ENCODE data around the gene BCL10.

Gene BCL10

DNA sequence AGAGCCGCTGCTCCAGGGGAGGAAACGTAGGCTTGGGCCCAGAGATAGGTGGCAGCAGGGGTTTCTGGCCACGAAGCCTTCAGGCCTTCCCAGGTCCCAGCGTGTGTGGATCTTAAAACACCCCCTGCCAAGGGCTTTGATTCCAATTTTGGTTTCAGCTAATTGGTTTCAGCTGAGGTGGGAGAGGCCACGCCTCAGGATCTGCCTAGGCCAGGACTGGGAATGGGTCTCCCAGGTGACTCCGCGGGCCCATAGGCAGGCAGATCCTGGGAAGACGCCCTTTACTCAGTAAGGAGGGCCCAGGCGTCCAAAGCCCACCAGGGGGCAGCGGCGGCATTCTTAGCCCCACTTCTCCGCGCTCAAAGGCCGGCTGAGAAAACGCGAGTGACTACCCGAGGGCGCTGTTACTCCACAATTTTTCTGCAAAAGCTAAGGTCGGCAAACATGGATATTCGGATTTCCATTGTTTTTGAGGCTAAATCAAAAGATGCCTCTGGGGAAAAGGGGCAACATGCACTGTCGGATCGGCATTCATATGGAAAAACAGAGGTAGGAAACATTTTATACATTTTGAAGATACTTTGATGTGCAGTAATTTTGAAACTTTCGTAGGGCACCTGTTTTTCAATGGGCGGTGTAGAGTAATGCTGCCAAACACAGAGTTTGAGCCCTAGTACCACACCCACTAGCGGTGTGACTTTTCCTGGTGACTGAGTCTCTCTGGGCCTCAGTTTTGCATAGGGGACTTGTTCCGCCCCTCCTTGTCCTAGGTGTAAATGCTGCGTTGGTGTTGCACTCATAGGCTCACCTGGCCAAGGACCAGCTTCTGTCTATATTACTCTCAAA, 31.8 kb upstream of the BCL10 start:
- Histone ChIP-seq H3K27me3 (ENCODE audit: insufficient read depth, low read length, poor library complexity) (peaks cover 10% of the 10 kb centered on the region), H4K20me1 (ENCODE audit: insufficient read depth, low read length) (no peaks in the 10 kb centered on the region), H3K9ac (ENCODE audit: low read depth, low read length) (no peak overlapping the region), H3K27ac (ENCODE audit: low read length) (no peak overlapping the region), H3K4me3 (ENCODE audit: low read depth in 1 of 2, low read length in 2 of 2) (no peak overlapping the region), H2AFZ (ENCODE audit: low read depth, low read length) (no peak overlapping the region), H3K36me3 (ENCODE audit: insufficient read depth, low read length) (no peaks in the 10 kb centered on the region), H3K4me1 (ENCODE audit: insufficient read depth, low read length) (no peaks in the 10 kb centered on the region), H3K4me2 (ENCODE audit: insufficient read depth, low read length) (no peak overlapping the region; the same call in 1 of the 2 replicates), H3K9me3 (ENCODE audit: insufficient read depth, low read length, severe bottlenecking) (no peaks in the 10 kb centered on the region), H3K79me2 (ENCODE audit: insufficient read depth, low read length) (no peaks in the 10 kb centered on the region)
- TF ChIP-seq EZH2 (IDR thresholded peaks at IDR 0.05; ENCODE audit: borderline replicate concordance, low read depth, low read length, severe bottlenecking): no peak
- TF ChIP-seq, protein P1, sequence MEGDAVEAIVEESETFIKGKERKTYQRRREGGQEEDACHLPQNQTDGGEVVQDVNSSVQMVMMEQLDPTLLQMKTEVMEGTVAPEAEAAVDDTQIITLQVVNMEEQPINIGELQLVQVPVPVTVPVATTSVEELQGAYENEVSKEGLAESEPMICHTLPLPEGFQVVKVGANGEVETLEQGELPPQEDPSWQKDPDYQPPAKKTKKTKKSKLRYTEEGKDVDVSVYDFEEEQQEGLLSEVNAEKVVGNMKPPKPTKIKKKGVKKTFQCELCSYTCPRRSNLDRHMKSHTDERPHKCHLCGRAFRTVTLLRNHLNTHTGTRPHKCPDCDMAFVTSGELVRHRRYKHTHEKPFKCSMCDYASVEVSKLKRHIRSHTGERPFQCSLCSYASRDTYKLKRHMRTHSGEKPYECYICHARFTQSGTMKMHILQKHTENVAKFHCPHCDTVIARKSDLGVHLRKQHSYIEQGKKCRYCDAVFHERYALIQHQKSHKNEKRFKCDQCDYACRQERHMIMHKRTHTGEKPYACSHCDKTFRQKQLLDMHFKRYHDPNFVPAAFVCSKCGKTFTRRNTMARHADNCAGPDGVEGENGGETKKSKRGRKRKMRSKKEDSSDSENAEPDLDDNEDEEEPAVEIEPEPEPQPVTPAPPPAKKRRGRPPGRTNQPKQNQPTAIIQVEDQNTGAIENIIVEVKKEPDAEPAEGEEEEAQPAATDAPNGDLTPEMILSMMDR (IDR thresholded peaks at IDR 0.05; ENCODE audit: borderline replicate concordance, extremely low read depth, low read length, poor library complexity, severe bottlenecking): peak; percentile 78
- DNase-seq (peak; percentile 66), ATAC-seq (ENCODE audit: insufficient read depth, low read depth) (peak; percentile 94)

DNA sequence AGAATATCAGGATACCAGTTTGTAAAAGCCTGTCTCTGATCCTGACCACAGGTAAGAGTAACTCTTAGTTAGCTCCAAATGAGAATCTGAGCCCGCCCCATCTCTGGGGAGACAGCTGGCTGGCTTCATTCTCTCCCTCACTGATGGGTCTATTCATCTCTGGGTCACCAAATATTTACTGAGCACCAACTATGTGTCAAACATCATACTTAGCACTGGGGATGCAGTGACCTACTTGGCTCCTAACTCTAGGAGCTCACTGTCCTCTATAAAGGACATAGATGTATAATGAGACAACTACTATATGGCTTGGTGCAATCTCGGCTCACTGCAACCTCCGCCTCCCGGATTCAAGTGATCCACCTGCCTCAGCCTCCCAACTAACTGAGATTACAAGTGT, 29.8 kb upstream of the BCL10 start:
- DNase-seq (no peak), ATAC-seq (ENCODE audit: insufficient read depth, low read depth) (no peak)
- Histone ChIP-seq H4K20me1 (ENCODE audit: insufficient read depth, low read length) (no peaks in the 10 kb centered on the region), H3K4me1 (ENCODE audit: insufficient read depth, low read length) (no peaks in the 10 kb centered on the region), H3K4me2 (ENCODE audit: insufficient read depth, low read length) (no peak overlapping the region), H3K27me3 (ENCODE audit: insufficient read depth, low read length, poor library complexity) (peaks cover 10% of the 10 kb centered on the region), H3K27ac (ENCODE audit: low read length) (no peak overlapping the region), H3K79me2 (ENCODE audit: insufficient read depth, low read length) (no peaks in the 10 kb centered on the region), H2AFZ (ENCODE audit: low read depth, low read length) (no peak overlapping the region), H3K4me3 (ENCODE audit: low read depth in 1 of 2, low read length in 2 of 2) (no peak overlapping the region), H3K36me3 (ENCODE audit: insufficient read depth, low read length) (no peaks in the 10 kb centered on the region), H3K9ac (ENCODE audit: low read depth, low read length) (no peak overlapping the region), H3K9me3 (ENCODE audit: insufficient read depth, low read length, severe bottlenecking) (no peaks in the 10 kb centered on the region)
- TF ChIP-seq EZH2 (IDR thresholded peaks at IDR 0.05; ENCODE audit: borderline replicate concordance, low read depth, low read length, severe bottlenecking): no peak
- TF ChIP-seq, protein P1 (IDR thresholded peaks at IDR 0.05; ENCODE audit: borderline replicate concordance, extremely low read depth, low read length, poor library complexity, severe bottlenecking): no peak

DNA sequence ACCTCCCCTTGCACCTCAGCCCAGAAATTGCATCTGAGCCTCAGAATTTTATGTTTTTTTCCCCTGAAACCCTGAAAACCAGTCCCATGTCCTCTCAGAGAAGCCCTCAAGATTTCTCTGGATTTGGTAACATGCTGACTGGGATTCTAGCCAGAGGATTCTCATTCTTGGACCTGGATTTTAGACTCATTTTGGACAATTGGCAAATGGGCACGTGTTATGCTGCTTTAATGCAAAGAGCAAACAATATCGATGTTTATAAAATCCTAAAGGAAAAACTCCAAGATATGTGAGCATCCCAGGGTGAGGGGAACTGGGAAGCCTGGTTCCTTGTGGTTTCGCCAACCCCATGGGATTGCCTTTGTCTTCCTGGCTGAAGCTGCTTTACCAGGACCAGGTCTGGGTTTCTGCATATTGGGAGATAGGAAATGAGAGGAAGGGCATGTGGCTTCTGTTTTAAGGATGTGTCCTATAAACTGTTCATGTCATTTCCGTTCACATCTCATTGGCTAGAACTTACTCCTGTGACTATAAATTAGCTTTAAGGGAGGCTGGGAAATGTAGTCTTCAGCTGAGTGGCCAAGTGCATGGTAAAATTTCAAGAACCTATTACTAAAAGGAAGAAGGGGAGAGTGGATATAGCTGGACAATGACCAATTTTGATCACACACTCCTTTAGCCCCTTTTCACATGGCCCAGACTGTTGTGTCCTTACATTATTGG, 27.2 kb upstream of the BCL10 start:
- peaks cover 6% of the 10 kb centered on the region for H3K4me1 ChIP-seq (ENCODE audit: insufficient read depth, low read length)
- H3K4me3 ChIP-seq (ENCODE audit: low read depth in 1 of 2, low read length in 2 of 2): no peak overlapping the region
- no peak for ATAC-seq (ENCODE audit: insufficient read depth, low read depth)
- TF ChIP-seq, protein P1 (IDR thresholded peaks at IDR 0.05; ENCODE audit: borderline replicate concordance, extremely low read depth, low read length, poor library complexity, severe bottlenecking): no peak
- peaks cover 2% of the 10 kb centered on the region for H3K27me3 ChIP-seq (ENCODE audit: insufficient read depth, low read length, poor library complexity)
- no peak overlapping the region for H3K27ac ChIP-seq (ENCODE audit: low read length)
- H3K79me2 ChIP-seq (ENCODE audit: insufficient read depth, low read length): no peaks in the 10 kb centered on the region
- no peak overlapping the region for H2AFZ ChIP-seq (ENCODE audit: low read depth, low read length)
- no peak overlapping the region for H3K4me2 ChIP-seq (ENCODE audit: insufficient read depth, low read length)
- H3K9me3 ChIP-seq (ENCODE audit: insufficient read depth, low read length, severe bottlenecking): no peaks in the 10 kb centered on the region
- no peaks in the 10 kb centered on the region for H4K20me1 ChIP-seq (ENCODE audit: insufficient read depth, low read length)
- no peak overlapping the region for H3K9ac ChIP-seq (ENCODE audit: low read depth, low read length)
- H3K36me3 ChIP-seq (ENCODE audit: insufficient read depth, low read length): no peaks in the 10 kb centered on the region
- DNase-seq: no peak
